K562 (cell line): ENCODE measurements around the gene CDC42BPB.

Experiments used
- BRCA1 ChIP-seq, 2 experiments: fragments of 450-650 bp in 1 of 2; sonication (generic) in 1 of 2; formaldehyde crosslinking in 1 of 2; IDR thresholded peaks; 2 replicates each; pipeline versions ENCODE4 v1.5.0 to v1.6.1; 2017 to 2020; ENCODE audit warnings: mild to moderate bottlenecking in 1 of 2, missing genetic modification reagents in 1 of 2
- GTF2F1 ChIP-seq: IDR thresholded peaks from 2 replicates; pipeline ENCODE4 v1.6.1; 2011; ENCODE audit warnings: low read depth, low read length, improper control_type of control experiment
- GTF3C2 ChIP-seq: IDR thresholded peaks from 3 replicates; pipeline ENCODE4 v1.6.1; 2011; ENCODE audit warnings: borderline replicate concordance, mild to moderate bottlenecking, moderate library complexity; ENCODE audit not compliant: insufficient read length; ENCODE audit errors: extremely low read depth
- HCFC1 ChIP-seq: IDR thresholded peaks from 2 replicates; pipeline ENCODE4 v1.6.1; 2012; ENCODE audit warnings: low read depth, low read length, improper control_type of control experiment
- KDM2B ChIP-seq: fragments of 250-450 bp; sonication (Bioruptor Pico); IDR thresholded peaks from 2 replicates; pipeline ENCODE4 v1.8.0; 2021; ENCODE audit warnings: mild to moderate bottlenecking, moderate library complexity
- KLF13 ChIP-seq: fragments of 450-650 bp; IDR thresholded peaks from 2 replicates; pipeline ENCODE4 v1.6.1; 2016; ENCODE audit warnings: missing genetic modification characterization, low read depth, mild to moderate bottlenecking, missing compliant biosample characterization, moderate library complexity, borderline replicate concordance
- MYNN ChIP-seq, 2 experiments: sonication (generic); formaldehyde crosslinking in 1 of 2; IDR thresholded peaks; 2 replicates each; pipeline versions ENCODE4 v1.5.0 to v1.6.1; 2016 to 2020; ENCODE audit warnings: antibody characterized with exemption in 1 of 2, missing genetic modification reagents in 1 of 2
- PBX2 ChIP-seq, 2 experiments: IDR thresholded peaks in 1 of 2; conservative IDR thresholded peaks in 1 of 2; 2 replicates each; pipeline ENCODE4 v1.6.1; 2016; ENCODE audit warnings: low read depth in 2 of 2, mild to moderate bottlenecking in 1 of 2, missing compliant biosample characterization in 1 of 2, missing genetic modification characterization in 1 of 2, moderate library complexity in 1 of 2
- RFX5 ChIP-seq: IDR thresholded peaks from 2 replicates; pipeline ENCODE4 v1.6.1; 2011; ENCODE audit warnings: low read depth, mild to moderate bottlenecking, improper control_type of control experiment, low read length
- ZFP1 ChIP-seq: fragments of 450-650 bp; formaldehyde crosslinking; IDR thresholded peaks from 2 replicates; pipeline ENCODE4 v1.4.0; 2020; ENCODE audit warnings: mild to moderate bottlenecking, mixed read lengths
- ZNF24 ChIP-seq: fragments of 450-650 bp; IDR thresholded peaks from 2 replicates; pipeline ENCODE4 v1.6.1; 2016
- ZNF707 ChIP-seq: fragments of 250-450 bp; sonication (Bioruptor Pico); conservative IDR thresholded peaks from 2 replicates; pipeline ENCODE4 v1.8.0; 2022; ENCODE audit warnings: inconsistent platforms, mild to moderate bottlenecking, moderate library complexity
- TF ChIP-seq, protein P1 (sequence below): fragments of 250-450 bp; sonication (Bioruptor Pico); IDR thresholded peaks from 2 replicates; pipeline ENCODE4 v1.5.0; 2020; ENCODE audit warnings: mild to moderate bottlenecking, borderline replicate concordance

DNA sequence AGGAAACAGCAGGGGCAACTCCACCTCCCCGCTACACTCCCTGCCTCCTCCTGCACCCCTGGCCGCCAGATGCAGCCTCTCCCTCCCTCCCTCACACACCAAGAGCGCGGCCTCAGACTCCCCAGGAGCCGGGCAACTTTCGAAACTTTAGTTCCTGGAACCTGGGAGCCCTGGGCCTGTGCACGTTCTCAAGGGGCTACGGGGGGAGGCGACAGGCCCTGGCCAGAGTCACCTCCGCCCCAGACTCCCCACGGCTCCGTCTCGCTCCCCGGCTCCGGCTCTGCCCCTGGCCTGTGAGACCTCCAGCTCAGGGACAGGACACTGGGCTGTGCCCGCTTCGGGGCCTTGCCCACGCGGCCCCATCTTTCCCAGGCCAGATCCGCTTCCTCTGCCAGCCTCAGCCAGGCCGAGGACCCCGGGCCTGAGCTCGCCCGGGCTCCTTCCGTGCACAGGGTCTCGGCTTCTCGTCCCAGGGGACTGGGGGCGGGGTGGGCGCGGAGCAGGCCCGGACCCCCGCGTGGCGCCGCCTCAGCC, 129.4 kb downstream of the CDC42BPB start:
- TF ChIP-seq BRCA1 (IDR thresholded peaks at IDR 0.05) (no peak), BRCA1 (CRISPR knock-in tag; IDR thresholded peaks at IDR 0.05) (no peak), RFX5 (no peak), PBX2 (CRISPR knock-in tag; IDR thresholded peaks at IDR 0.05; ENCODE audit: low read depth) (no peak), PBX2 (tag; conservative IDR thresholded peaks at IDR 0.05; ENCODE audit: low read depth) (no peak), HCFC1 (no peak), KLF13 (tag) (no peak), ZFP1 (CRISPR knock-in tag) (no peak), KDM2B (CRISPR knock-in tag) (no peak), GTF3C2 (no peak), ZNF707 (no peak), ZNF24 (no peak), GTF2F1 (no peak), MYNN (IDR thresholded peaks at IDR 0.05) (no peak), MYNN (CRISPR knock-in tag; IDR thresholded peaks at IDR 0.05) (no peak)
- TF ChIP-seq, protein P1, sequence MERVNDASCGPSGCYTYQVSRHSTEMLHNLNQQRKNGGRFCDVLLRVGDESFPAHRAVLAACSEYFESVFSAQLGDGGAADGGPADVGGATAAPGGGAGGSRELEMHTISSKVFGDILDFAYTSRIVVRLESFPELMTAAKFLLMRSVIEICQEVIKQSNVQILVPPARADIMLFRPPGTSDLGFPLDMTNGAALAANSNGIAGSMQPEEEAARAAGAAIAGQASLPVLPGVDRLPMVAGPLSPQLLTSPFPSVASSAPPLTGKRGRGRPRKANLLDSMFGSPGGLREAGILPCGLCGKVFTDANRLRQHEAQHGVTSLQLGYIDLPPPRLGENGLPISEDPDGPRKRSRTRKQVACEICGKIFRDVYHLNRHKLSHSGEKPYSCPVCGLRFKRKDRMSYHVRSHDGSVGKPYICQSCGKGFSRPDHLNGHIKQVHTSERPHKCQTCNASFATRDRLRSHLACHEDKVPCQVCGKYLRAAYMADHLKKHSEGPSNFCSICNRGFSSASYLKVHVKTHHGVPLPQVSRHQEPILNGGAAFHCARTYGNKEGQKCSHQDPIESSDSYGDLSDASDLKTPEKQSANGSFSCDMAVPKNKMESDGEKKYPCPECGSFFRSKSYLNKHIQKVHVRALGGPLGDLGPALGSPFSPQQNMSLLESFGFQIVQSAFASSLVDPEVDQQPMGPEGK (CRISPR knock-in tag) = no peak
